HuH-7 (cell line): Measurements from ENCODE around the gene FANCC.
"Not testable (repeated sequence)": the region's sequence is repeated elsewhere in the genome, so short reads cannot be mapped to it uniquely, and the experiment has no call there.

Source experiments
- DNase-seq: peaks from one replicate; pipeline ENCODE4 v3.0.0; 2011; ENCODE audit warnings: low spot score

FANCC gene

DNA sequence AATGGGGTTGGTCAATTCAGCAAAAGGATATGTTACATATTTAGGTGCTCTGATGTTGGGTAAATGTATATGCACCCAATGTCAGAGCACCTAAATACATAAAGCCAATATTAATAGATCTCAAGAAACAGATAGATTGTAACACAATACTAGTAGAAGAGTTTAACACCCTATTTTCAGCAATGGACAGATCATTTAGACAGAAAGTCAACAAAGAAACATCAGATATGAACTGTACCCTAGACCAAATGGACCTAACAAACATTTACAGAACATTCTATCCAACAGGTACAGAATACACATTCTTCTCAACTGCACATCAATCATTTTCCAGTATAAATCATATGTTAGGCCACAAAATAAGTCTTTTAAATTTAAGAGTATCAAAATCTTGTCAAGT lies 35.2 kb downstream of the FANCC start:
- DNase-seq: no peak

DNA sequence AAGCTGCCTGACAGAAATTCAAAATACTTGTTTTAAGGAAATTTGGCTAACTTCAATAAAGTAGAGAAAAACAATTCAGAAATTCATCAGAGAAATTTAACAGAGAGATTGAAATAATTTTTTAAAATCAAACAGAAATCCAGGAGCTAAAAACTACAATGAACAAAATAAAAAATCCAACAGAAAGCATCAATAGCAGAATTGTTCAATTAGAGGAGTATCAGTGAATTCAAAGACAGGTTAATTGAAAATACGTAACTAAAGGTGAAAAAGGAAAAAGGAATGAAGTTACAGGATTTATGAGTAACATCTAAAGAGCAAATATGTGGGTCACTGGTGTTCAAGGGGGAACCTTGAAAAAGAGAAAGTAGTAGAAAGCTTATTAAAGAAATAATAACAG lies 36.8 kb downstream of the FANCC start:
- no peak for DNase-seq

DNA sequence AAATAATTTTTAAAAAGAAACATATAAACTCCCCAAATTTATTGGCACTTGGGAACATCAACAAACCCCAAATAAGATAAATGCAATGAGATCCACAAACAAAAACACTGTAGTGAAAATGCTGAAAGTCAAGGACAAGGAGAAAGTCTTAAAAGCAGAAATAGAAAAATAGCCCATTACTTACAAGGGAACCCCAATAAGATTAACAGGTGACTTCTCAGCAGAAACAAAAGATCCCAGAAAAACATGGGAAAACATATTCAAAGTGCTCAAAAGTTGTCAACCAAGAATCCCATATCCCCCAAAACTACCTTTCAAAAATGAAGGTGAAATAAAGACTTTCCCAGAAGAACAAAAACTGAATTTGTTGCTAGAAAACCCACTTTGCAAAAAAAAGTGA lies 40.0 kb downstream of the FANCC start:
- DNase-seq: no peak

GRCh38 chr9:95276395-95276954 lies 41.0 kb downstream of the FANCC start:
- no peak for DNase-seq

DNA sequence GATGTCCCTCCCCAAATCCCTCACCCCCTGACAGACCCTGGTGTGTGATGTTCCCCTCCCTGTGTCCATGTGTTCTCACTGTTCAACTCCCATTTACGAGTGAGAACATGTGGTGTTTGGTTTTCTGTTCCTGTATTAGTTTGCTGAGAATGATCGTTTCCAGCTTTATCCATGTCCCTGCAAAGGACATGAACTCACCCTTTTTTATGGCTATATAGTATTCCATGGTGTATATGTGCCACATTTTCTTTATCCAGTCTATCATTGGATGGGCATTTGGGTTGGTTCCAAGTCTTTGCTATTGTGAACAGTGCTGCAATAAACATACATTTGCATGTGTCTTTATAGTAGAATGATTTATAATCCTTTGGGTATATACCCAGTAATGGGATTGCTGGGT lies 43.3 kb downstream of the FANCC start:
- DNase-seq: not testable (repeated sequence)

DNA sequence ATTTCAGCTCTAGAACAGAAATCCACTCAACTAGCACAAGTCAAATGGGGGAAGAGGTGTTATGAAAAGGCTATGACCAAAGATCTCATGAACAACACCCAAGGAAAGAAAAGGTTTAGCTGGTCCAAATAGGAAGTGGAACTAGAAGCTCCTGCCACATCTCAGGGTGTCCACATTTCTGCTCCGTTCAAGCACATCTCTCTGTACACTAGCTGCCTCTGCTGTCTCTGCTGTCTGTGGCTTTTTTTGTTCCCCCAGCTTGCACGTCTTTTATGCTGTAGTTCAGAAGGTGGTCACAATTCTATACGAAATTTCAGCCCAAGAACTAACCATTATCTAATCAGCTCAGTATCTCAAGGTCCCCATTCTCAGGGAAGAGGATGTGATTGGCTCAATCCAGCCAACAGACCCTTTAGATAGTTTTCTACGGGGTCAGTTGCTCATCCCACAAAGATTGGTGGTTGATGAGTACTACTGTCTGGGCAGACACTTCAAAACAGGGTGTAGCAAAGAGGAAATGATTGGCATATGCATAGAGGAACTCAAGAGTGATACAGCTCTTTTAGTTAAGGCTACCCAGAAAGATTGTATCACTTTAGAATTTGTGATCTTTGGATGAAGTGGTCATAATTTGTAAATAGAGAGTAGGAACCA lies 44.0 kb downstream of the FANCC start:
- no peak for DNase-seq

DNA sequence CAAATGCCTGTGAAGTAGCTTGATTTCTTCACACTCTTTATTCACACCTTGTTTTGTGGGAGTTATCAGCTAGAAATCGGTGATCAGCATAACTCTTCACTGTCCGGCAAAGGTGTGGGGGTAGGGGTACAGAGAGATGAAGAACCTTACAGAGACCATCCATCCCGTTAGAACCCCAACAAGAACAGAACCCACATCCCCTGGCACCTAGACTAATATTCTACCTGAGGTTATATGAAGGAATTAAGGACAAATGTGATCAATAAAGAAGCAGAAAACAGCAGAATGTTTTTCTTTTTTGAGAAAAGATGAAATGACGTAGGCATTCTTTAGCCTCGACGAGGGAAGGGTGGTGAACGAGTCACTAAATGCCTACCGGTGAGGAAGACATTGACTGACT lies 44.7 kb downstream of the FANCC start:
- DNase-seq: no peak

GRCh38 chr9:95270790-95271189 lies 46.7 kb downstream of the FANCC start:
- no peak for DNase-seq

DNA sequence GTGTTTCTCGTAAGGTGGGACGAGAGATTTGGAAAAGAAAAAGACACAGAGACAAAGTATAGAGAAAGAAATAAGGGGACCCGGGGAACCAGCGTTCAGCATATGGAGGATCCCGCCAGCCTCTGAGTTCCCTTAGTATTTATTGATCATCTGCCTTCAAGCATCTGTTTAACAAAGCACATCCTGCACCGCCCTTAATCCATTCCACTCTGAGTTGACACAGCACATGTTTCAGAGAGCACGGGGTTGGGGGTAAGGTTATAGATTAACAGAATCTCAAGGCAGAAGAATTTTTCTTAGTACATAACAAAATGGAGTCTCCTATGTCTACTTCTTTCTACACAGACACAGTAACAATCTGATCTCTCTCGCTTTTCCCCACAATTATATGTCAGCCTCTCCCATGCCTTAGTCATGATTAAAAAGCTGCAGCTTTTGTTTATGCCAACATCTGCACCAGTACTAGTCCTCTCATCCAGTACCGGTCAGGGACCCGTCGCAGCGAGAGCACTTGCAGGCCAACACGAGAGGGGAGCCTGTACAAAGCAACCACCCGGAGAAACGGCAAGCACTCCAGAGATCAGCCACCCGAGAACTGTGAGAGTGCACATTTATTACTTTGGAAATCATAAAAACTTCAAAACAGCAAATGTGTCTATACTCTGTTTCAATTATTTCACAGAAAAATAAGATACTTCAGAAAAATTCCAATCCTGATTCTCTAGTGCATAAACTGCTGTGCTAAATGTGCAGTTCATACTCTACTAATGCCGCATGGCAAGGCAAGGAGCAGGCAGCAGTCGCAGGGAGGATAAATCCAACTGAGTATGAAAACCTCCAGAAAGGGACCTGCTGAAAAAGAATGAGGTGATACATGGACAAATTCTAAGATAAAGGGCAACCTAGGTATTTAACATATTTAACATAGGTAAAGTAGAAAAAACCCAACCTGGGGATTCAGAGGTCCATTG lies 47.4 kb downstream of the FANCC start:
- peak; percentile 26 for DNase-seq

DNA sequence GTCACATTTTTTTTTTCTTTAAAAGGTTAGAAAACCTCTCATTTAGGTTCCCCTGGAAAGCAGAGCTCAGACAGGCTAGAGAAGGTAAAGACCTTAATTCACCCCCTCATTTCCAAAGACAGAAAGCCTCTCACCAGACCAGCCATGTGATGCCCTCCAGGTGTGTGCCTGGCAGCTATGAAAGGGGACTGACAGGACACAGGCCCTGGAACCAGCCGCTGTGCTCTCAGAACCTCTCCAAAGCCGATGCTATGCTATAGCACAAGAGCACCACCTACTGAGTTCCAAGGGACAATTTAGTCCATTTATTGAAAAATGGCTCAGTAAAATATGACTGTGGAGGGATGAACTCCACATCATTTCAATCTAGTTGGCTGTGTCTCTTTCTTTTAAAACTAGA lies 48.8 kb downstream of the FANCC start:
- DNase-seq: peak; percentile 28

- no peak for DNase-seq
Observed at GRCh38 chr9:95266649-95267048, 50.9 kb downstream of the FANCC start.

DNA sequence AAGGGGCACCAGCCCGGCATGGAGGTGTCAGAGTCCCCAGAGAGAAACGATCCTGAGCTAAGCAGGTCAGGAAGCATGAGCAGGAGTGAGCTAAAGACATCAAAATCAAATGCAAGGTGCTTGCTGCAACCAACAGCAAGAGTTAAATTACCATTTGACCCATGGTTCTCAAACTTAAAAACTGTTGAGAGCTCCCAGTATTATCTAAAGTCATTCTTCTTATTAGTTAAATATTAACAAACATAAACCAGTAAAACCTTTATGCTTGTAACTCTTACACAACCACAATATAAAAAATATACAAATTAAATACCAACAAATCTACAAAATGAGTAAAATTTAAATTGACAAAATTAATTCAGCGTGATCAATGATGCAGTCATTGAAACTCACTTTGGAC lies 51.5 kb downstream of the FANCC start:
- no peak for DNase-seq

DNA sequence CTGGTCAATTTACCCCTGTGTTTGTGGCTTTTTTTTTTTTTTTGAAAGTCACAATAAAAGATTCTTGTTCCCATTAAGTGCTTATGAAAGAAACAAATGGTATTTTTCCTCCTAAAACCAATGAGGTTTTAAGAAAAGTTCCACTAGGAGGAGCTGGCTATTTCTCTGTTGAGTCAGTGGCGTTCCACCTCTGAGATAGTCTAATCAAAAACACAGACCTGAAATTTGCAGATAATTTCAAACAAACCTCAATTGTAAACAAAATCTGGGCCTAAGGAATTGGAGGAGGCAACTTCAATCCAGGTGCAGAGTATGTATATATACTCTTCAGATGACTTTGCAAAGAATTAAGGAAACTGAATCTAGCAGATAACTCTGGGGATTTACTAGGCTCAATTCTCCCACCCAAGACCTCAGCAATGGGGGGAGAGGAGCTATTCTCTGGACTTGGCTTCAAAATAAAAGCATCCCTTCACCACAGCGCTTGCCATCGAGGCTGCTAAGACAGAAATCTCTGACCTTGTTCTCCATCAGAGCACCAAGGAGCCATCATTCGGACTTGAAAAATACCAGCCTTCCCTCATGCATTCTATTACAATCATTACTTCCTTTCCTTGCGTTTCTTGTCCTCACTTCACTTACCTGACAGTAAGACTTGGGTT lies 52.4 kb downstream of the FANCC start:
- DNase-seq: no peak

DNA sequence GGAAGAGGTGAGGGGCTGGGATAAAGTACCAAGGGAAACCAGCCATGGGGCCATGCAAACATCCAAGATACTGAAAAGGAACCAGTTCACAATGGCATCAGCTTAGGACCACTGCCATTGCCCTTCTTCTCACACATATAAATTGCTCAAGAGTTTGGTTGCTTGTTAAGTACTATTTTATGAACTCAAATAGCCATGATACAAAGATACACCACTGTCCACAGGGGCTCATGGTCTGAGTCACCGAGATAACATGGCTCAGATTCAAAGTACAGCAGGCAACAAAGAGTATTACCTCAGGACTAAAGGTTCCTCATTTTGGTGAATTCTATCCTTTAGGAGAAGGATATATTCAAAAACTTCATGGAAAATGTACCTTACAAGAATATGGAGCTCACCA lies 55.6 kb downstream of the FANCC start:
- no peak for DNase-seq

- no peak for DNase-seq
Observed at GRCh38 chr9:95250462-95251221, 66.9 kb downstream of the FANCC start.

DNA sequence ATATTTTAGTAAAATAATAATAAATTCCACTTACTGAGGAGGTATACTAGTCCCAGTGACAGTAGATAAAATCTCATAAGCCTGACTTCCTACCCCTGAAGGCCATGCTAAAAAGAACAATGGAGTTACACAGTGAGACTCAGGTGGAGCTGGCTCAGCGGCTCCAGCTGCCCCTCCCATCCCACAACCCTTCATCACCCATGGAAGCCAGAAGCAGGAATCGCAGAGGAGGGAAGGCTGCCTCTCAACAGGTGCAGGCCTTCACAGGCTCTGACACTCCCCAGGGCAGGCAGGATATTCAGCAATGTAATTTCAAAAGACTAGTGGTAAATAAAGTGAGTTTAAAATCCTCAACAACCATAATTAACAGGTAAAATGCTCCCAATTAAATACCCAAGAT lies 67.5 kb downstream of the FANCC start:
- DNase-seq: no peak

GRCh38 chr9:95246547-95246946 lies 71.0 kb downstream of the FANCC start:
- DNase-seq: no peak

- no peak for DNase-seq
Observed at GRCh38 chr9:95242613-95243012, 74.9 kb downstream of the FANCC start.

GRCh38 chr9:95239071-95239470 lies 78.4 kb downstream of the FANCC start:
- no peak for DNase-seq

DNA sequence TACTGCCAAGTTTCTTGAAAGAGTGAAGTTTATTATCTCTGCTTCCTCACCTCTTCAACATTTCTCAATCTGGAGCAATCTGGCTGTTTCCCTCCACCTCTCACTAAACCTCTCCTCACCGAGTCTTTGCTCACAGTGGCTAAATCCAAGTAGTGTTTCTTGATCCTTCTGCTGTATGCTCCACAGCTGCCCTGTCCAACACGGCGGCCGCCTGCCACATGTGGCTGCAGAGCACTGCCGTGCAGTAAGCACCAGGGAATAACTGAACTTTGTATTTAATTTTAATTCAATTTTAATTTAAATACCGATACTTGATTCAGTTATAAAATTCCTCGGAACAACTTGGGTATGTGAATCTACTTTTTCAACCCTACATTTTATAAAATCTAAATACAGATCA lies 80.2 kb downstream of the FANCC start:
- DNase-seq: no peak

- no peak for DNase-seq
Observed at GRCh38 chr9:95230046-95230445, 87.5 kb downstream of the FANCC start.
